A673 (cell line): ENCODE results near the gene ZKSCAN7. TPM values are rescaled to one million over a fixed set of nuclear protein-coding genes. Genes with fewer than 3 reads are reported as not detected.

Source experiments
- BruUV-seq: library from RNA; stranded (reverse); fragments of 400-500 nt; replicated peaks from 2 replicates; lab custom pipeline; 2021; lab: Mats Ljungman, UMichigan
- CTCF ChIA-PET: fragments of 300-600 bp; sonication (Branson Sonifier 250); formaldehyde crosslinking; loops from one replicate; lab custom pipeline; 2022; ENCODE audit warnings: antibody characterized with exemption; lab: Charles Lee
- POLR2A ChIA-PET: fragments of 300-600 bp; sonication (Branson Sonifier 250); formaldehyde crosslinking; loops from one replicate; lab custom pipeline; 2022; ENCODE audit warnings: antibody characterized with exemption; ENCODE audit not compliant: low non-redundant PET; lab: Charles Lee
- DNase-seq: peaks from one replicate; pipeline ENCODE4 v3.0.0-alpha.2; 2015; ENCODE audit warnings: low spot score
- H3K27ac ChIP-seq: fragments of 200-600 bp; sonication (generic); 2 replicates; pipeline ENCODE4 v1.5.1; 2016; ENCODE audit warnings: mixed run types, low read depth, mild to moderate bottlenecking, mixed read lengths, antibody characterized with exemption, low read length; ENCODE audit not compliant: poor library complexity, severe bottlenecking
- H3K27me3 ChIP-seq: fragments of 200-600 bp; sonication (generic); replicated peaks from 2 replicates; pipeline ENCODE4 v1.6.1; 2017; ENCODE audit warnings: mixed run types, low read depth, mild to moderate bottlenecking, mixed read lengths, antibody characterized with exemption, low read length; ENCODE audit not compliant: insufficient read depth, poor library complexity
- H3K36me3 ChIP-seq: fragments of 200-600 bp; sonication (generic); 2 replicates; pipeline ENCODE4 v1.6.1; 2016; ENCODE audit warnings: mixed run types, mild to moderate bottlenecking, mixed read lengths, antibody characterized with exemption, low read length; ENCODE audit not compliant: insufficient read depth, poor library complexity, severe bottlenecking
- H3K4me1 ChIP-seq: fragments of 200-600 bp; sonication (generic); 2 replicates; pipeline ENCODE4 v1.6.1; 2017; ENCODE audit warnings: mixed run types, mild to moderate bottlenecking, mixed read lengths, antibody characterized with exemption, low read length; ENCODE audit not compliant: insufficient read depth, poor library complexity, severe bottlenecking
- H3K4me3 ChIP-seq: fragments of 200-600 bp; sonication (generic); 2 replicates; pipeline ENCODE4 v1.5.1; 2016; ENCODE audit warnings: low read depth, mixed run types, mild to moderate bottlenecking, mixed read lengths, low read length; ENCODE audit not compliant: poor library complexity, severe bottlenecking
- H3K9me3 ChIP-seq: fragments of 200-600 bp; sonication (generic); 2 replicates; pipeline ENCODE4 v1.6.1; 2016; ENCODE audit warnings: mixed run types, low read depth, mild to moderate bottlenecking, mixed read lengths, antibody characterized with exemption, low read length; ENCODE audit not compliant: poor library complexity, severe bottlenecking
- EZH2 ChIP-seq: fragments of 200-600 bp; sonication (generic); IDR thresholded peaks from 2 replicates; pipeline ENCODE4 v1.6.1; 2017; ENCODE audit warnings: borderline replicate concordance, low read depth, mild to moderate bottlenecking, mixed read lengths, antibody characterized with exemption, low read length; ENCODE audit not compliant: poor library complexity, severe bottlenecking
- intact Hi-C: fragments of 100-400 bp; cut with micrococcal nuclease; formaldehyde crosslinking; loops from one replicate; pipeline ENCODE4 v1.10.0; 2022; ENCODE audit not compliant: unreplicated experiment
- total RNA-seq: library from RNA; stranded (reverse); gene quantifications from 2 replicates; pipeline ENCODE4 v1.2.3, GENCODE V29; 2021
- TF ChIP-seq, protein P1 (sequence below): fragments of 300-800, 200-600 bp; sonication (generic); conservative IDR thresholded peaks from 2 replicates; pipeline ENCODE4 v1.5.1; 2017; ENCODE audit warnings: low read depth, mild to moderate bottlenecking, antibody characterized with exemption, low read length, moderate library complexity, mixed read lengths

Gene ZKSCAN7
- total RNA-seq, 1 experiment from 2014 or later = 3.0 TPM

GRCh38 chr3:44516230-44516629 lies 38.8 kb upstream of the ZKSCAN7 start:
- Histone ChIP-seq H3K27ac (no peak overlapping the region), H3K4me3 (no peak overlapping the region), H3K4me1 (no peaks in the 10 kb centered on the region), H3K36me3 (no peaks in the 10 kb centered on the region), H3K27me3 (no peaks in the 10 kb centered on the region), H3K9me3 (no peaks in the 10 kb centered on the region)
- BruUV-seq = no TSS peak
- ChIA-PET CTCF (no interaction called here), POLR2A (no interaction called here)
- DNase-seq = no peak
- TF ChIP-seq, protein P1, sequence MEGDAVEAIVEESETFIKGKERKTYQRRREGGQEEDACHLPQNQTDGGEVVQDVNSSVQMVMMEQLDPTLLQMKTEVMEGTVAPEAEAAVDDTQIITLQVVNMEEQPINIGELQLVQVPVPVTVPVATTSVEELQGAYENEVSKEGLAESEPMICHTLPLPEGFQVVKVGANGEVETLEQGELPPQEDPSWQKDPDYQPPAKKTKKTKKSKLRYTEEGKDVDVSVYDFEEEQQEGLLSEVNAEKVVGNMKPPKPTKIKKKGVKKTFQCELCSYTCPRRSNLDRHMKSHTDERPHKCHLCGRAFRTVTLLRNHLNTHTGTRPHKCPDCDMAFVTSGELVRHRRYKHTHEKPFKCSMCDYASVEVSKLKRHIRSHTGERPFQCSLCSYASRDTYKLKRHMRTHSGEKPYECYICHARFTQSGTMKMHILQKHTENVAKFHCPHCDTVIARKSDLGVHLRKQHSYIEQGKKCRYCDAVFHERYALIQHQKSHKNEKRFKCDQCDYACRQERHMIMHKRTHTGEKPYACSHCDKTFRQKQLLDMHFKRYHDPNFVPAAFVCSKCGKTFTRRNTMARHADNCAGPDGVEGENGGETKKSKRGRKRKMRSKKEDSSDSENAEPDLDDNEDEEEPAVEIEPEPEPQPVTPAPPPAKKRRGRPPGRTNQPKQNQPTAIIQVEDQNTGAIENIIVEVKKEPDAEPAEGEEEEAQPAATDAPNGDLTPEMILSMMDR = no peak
- TF ChIP-seq EZH2 = no peak
- intact Hi-C loops = no loop called here

DNA sequence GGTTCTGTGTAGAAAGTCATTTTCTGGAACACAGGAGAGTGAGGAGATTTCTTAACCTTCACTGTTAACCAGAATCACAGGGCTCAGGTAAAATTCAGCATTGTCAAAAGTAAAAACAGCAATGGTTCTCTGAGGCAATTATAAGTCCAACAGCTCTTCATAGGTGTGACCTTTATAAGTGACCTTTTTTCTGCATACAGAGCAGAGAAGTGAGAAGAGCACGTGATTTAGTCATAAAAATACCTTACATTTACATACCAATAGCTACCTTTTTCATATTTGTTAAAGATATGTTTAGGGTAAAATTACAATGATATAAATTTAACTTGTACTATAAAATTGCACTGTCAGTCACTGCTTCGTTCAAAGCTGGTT lies 36.2 kb upstream of the ZKSCAN7 start:
- Histone ChIP-seq H3K36me3 (no peaks in the 10 kb centered on the region), H3K4me3 (no peak overlapping the region), H3K4me1 (no peaks in the 10 kb centered on the region), H3K27me3 (no peaks in the 10 kb centered on the region), H3K9me3 (no peaks in the 10 kb centered on the region), H3K27ac (no peak overlapping the region)
- POLR2A ChIA-PET = no interaction called here
- no peak for TF ChIP-seq EZH2
- TF ChIP-seq, protein P1 = no peak
- no peak for DNase-seq
- CTCF ChIA-PET = no interaction called here
- BruUV-seq = no TSS peak
- intact Hi-C loops = no loop called here

- no peaks in the 10 kb centered on the region for H3K9me3 ChIP-seq
- no peak for TF ChIP-seq EZH2
- TF ChIP-seq, protein P1 = no peak
- ChIA-PET POLR2A (no interaction called here), CTCF (no interaction called here)
- no peak for DNase-seq
- no peaks in the 10 kb centered on the region for H3K36me3 ChIP-seq
- no peaks in the 10 kb centered on the region for H3K4me1 ChIP-seq
- no TSS peak for BruUV-seq
- intact Hi-C loops = no loop called here
- H3K27me3 ChIP-seq = no peaks in the 10 kb centered on the region
- no peak overlapping the region for H3K27ac ChIP-seq
- H3K4me3 ChIP-seq = no peak overlapping the region
These were observed 33.3 kb upstream of the ZKSCAN7 start for GRCh38 chr3:44521721-44522120.
